ENCODE results near the gene PGAM2.

PGAM2 gene

DNA sequence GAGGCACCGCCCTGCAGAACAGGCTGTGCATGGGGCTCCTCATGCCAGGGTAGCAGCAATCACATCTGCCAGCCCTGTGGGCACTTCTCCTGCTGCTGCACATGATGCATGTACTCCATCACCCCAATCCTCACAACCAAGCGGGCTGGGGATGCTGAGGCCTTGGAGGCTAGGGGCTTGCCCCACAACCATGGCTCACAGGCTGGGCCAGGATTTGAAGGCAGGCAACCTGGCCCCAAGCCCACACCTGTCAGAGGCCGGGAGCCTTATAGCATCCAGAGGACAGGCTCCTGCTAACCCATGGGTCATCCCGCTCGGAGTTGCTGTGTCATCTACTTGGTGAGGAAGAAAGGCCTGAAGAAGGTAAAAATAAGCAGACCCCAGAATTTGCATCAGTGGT, 14.8 kb upstream of the PGAM2 start:
- no peak overlapping the region for H3K4me3 ChIP-seq (ENCODE audit: low read depth, low read length)
- CTCF ChIA-PET, result interaction anchor here (1.1 to 2.5 kb wide), 7 partner anchors 8 to 121 kb away, joined by 3 to 12 read pairs (median 6); partner anchors contain the start of gene YKT6
- no peak for DNase-seq (ENCODE audit: low read depth, low spot score)
- no peak for TF ChIP-seq CTCF (IDR thresholded peaks at IDR 0.05; ENCODE audit: insufficient read depth, low read length, missing control alignments)
- POLR2A ChIA-PET, result interaction anchor here (1.7 kb wide), 1 partner anchor 13 kb away, joined by 5 read pairs; no protein-coding TSS in a partner anchor

DNA sequence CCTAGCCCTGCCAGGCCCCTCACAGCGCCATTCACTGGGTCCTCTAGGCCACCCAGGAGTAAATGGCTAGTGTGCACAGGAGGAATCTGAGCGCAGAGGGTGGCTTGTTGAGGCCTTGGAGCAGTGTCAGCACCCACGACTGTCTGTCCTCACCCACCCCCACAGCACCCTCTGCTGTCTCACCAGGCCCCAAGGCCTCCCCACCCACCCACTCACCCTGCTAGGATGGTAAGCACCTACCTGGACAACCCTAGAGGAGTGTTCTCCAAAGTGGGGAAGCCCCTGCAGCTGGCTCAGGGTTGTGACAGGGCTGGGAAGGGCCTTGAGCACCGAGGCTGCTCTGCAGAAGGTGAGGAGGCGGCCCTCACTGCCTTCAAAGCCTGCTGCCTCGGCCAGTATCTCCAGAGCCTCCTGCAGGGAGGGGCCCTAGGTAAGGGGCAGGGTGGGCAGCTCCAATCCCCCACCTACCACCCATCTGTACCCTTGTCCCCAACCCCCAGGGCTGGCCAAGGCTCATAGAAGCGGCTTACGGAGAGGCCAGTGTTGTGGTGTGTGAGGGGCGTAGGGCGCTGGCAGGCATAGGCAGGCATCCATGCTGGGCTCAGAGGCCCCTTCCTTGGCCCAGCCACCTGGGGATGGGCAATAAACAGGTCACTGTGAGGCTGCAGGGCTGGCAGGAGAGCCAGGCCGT, 14.1 kb upstream of the PGAM2 start:
- POLR2A ChIA-PET, result interaction anchor here (1.7 kb wide), 1 partner anchor 12 kb away, joined by 5 read pairs; no protein-coding TSS in a partner anchor
- TF ChIP-seq CTCF (IDR thresholded peaks at IDR 0.05; ENCODE audit: insufficient read depth, low read length, missing control alignments), result no peak
- CTCF ChIA-PET, result interaction anchor here (1.4 to 2.5 kb wide), 2 partner anchors 107 to 117 kb away, joined by 3 to 9 read pairs; no protein-coding TSS in a partner anchor
- H3K4me3 ChIP-seq (ENCODE audit: low read depth, low read length), result no peak overlapping the region
- DNase-seq (ENCODE audit: low read depth, low spot score), result no peak

GRCh38 chr7:44078521-44078920, 13.2 kb upstream of the PGAM2 start:
- no peak for TF ChIP-seq CTCF (IDR thresholded peaks at IDR 0.05; ENCODE audit: insufficient read depth, low read length, missing control alignments)
- POLR2A ChIA-PET, result interaction anchor here (0.9 kb wide), 1 partner anchor 10 kb away, joined by 3 read pairs; no protein-coding TSS in a partner anchor
- H3K4me3 ChIP-seq (ENCODE audit: low read depth, low read length), result no peak overlapping the region
- CTCF ChIA-PET, result interaction anchor here (0.9 to 2.5 kb wide), 3 partner anchors 9 to 130 kb away, joined by 3 to 9 read pairs (median 3); no protein-coding TSS in a partner anchor
- no peak for DNase-seq (ENCODE audit: low read depth, low spot score)

DNA sequence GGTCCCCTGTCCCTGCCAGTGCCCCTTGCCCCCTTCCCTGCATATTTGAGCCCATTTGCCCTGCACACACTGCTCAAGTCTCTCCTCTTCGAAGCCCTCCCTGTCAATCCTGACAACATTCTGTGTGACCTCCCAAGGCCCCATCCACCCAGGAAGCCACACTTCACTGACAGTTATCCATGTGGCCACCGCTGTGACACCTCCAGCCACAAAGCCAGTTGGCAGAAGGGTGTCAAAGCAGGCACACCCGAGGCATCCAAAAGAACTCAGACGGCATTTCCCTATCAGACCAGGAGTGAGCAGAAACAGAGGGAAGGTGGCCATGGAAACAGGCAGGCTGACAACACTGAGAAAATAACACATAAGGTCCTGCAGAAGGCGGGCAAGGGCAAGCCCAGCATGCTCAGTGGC, 12.3 kb upstream of the PGAM2 start:
- TF ChIP-seq CTCF (IDR thresholded peaks at IDR 0.05; ENCODE audit: insufficient read depth, low read length, missing control alignments), result no peak
- ChIA-PET POLR2A (interaction anchor here (0.9 kb wide), 1 partner anchor 9 kb away, joined by 3 read pairs; no protein-coding TSS in a partner anchor), CTCF (interaction anchor here (1.0 to 2.5 kb wide), 2 partner anchors 118 to 131 kb away, joined by 3 to 9 read pairs; no protein-coding TSS in a partner anchor)

GRCh38 chr7:44077061-44077460, 11.7 kb upstream of the PGAM2 start:
- TF ChIP-seq CTCF (IDR thresholded peaks at IDR 0.05; ENCODE audit: insufficient read depth, low read length, missing control alignments), result no peak
- ChIA-PET CTCF (interaction anchor here (1.7 kb wide), 1 partner anchor 126 kb away, joined by 4 read pairs; no protein-coding TSS in a partner anchor), POLR2A (no interaction called here)
- H3K4me3 ChIP-seq (ENCODE audit: low read depth, low read length), result no peak overlapping the region
- no peak for DNase-seq (ENCODE audit: low read depth, low spot score)

More for the DNA sequence above, 12.3 kb upstream of the PGAM2 start:
- no peak for DNase-seq (ENCODE audit: low read depth, low spot score)
- no peak overlapping the region for H3K4me3 ChIP-seq (ENCODE audit: low read depth, low read length)
